HG02759 (cell line): ENCODE data around the gene SOX12.
A peak's percentile ranks its signal among the peaks of the same experiment; 100 is the strongest.

ENCODE experiments used
- ATAC-seq: cut with Tn5 transposase; IDR thresholded peaks from one replicate; pipeline ENCODE4 v1.9.1; 2021; ENCODE audit warnings: mild to moderate bottlenecking, moderate library complexity; ENCODE audit not compliant: unreplicated experiment

Gene SOX12

DNA sequence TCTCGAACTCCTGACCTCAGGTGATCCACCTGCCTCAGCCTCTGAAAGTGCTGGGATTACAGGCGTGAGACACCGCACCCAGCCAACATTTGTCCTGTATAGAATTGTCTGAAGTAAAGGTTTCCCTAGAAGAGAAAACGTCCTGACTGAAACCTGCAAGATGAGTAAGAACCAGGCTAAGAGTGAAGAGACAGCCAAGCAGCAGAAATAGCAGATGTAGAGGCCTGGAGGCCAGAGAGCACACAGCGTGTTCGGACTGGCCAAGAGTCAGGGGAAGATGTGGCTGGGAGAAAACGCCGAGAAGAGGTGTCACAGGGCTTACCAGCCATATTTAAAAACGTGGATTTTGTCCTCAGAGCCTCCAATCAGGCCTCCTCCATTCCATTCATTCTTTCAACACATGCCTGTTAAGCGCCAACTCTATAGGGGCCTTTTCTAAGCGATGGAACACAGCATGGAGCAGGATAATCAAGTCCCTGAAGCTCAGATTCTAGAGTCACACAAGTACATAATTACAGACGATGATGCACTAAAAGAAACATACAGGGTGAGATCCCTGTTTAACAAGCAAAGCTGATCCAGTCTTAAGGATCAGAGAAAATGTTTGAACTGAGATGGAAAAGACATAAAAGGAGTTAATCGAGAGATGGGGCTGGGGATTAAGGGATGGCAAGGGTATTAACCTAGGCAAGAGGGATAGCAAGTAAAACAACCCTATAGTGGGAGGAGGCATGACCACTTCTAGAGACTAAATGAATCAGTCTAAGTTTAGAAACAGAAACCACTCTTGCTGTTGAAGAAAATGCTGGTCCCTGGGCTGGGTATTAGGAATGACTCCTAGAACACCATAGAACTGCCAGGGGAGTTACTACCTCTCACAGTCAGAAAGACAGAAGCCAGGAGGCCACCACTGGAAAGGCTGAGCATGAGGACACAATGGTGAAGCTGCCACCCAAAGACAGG is 23.2 kb upstream of the SOX12 start:
- ATAC-seq = no peak

DNA sequence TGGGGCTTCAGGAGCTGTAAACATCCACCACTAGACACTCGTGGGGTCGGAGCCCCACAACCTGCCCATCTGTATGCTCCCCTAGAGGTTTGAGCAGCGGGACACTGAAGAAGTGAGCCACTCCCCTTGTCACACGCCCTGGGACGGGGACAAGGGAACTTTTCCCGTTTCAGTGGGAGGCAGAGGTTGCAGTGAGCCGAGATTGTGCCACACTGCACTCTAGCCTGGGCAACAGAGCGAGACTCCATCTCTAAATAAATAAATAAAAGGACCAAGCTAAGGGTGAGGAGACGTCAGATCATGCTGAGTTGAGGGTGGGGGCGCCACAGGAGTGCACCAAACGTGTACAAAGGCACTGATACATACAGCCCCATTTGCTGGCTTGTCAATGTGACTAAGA is 19.6 kb upstream of the SOX12 start:
- no peak for ATAC-seq

DNA sequence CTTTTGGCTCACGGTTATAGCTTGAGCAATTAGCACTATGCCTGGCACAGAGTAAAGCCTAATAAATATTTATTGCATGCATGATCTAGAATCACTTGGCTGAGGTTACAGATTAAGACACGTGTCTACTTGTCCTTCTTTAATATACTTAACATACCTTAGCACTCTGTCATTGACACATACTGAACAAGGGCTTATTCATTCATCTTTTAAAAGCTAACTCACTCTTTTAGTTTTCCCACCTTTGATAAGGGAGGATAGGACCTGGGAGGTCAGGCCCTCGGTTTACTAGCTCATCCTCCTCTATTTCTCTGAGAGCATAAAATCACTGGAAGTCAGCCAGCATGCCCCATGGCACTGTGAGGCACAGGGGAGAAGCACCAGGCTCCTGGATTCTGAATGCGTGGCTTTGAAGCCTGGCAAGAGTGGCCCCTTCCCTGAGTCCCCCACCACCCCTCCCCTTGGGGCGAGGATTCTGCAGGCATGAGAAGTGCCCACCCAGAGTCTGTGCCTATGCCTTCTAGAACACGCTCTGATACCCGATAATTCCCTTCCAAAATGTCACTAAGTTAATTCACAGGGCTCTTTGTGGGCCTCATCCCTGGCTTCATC is 16.8 kb upstream of the SOX12 start:
- ATAC-seq = no peak

DNA sequence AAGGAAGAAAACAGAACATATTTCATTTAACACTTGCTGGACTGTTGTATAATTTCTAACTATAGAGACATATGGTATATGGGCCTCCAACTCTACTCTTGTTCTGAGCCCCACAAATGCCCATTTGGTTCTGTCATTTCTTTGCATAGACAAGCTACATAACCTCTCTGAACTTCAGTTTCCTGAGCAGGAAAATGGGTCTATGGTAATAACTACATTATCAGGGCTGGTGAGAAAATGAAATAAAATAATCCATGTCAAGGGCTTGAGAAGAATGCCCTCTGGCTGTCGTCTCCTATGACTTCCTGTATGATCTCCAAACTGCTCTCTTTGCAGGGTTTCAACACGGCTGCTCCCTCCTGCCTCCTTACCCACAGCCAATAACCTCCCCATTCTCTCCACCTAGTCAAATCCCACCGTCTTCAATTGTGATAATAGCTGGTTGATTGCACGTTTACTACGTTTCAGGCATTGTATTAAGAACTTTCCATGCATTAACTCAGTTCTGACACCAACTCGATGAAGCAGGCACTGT is 16.0 kb upstream of the SOX12 start:
- ATAC-seq = no peak

DNA sequence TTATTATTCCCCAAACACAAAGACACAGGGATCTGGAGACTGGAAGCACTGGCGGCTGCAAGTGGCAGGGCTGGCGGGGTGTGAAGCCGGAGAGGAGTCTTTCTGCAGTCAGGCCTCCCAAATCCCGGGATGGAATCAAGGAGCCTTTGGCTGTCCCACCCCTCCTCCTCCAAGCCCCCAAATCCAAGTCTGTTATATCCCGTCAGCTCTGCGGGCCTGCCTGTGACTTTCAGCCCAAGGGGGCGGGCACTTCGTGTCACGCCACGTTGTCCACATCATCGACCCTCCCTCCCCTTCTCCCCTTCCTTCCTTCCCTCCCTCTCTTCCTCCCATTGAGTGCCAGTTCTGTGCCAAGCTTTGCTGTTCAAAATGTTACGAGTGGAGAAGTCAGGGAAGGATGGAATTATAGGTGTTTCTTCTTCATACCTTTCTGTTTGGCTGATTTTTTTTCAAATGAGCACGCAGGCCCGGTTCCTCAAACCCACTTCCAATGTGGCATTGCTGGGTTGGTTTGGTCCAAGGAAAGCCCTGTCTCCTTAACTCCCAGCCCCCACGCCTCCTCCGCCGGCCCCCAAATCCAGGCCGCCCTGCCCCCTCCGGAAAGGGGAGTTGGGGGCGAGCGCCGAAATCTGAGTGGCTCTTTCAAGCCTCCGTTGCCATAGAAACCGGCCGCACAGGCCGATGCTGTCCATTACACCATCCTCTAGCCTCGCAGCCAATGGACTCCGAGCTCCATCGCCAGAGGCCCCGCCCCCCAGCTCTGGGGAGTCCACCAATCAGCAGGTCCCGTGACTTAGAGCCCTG is 15.3 kb upstream of the SOX12 start:
- ATAC-seq = peak; percentile 100

DNA sequence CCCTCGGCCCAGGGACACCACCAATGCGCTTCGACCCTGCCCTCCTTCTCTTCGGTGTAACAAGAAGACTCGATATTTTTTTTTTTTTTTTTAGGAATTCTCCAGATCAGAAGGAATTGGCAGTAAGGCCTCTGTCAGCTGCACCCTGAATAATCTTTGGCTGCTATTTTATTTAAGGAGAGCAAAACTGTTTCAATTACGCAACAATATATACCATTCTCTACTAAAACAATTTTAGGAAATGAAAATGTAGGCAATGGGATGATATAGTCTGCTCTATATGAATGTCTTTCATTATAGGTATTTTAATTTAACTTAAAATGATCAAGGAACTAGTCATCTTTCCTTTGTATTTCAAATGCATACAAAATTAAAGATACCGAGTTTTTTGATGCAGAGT is 14.7 kb upstream of the SOX12 start:
- ATAC-seq = no peak

DNA sequence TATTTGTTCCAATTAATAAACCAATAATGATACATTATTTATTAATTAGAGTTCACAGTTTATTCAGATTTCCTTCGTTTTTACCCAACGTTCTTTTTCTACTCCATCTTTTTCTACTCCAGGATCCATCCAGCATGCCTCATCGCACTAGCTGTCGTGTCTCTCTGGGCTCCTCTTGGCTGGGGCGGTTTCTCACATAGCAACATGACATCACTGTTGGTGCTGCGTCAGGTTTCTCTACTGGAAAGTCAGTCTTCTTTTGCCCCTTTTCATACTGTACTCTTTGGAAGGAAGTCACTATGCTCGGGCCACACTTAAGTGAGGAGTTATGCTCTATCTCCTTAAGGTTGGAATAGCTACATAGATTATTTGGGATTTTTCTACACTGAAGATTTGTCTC is 13.7 kb upstream of the SOX12 start:
- ATAC-seq = no peak

DNA sequence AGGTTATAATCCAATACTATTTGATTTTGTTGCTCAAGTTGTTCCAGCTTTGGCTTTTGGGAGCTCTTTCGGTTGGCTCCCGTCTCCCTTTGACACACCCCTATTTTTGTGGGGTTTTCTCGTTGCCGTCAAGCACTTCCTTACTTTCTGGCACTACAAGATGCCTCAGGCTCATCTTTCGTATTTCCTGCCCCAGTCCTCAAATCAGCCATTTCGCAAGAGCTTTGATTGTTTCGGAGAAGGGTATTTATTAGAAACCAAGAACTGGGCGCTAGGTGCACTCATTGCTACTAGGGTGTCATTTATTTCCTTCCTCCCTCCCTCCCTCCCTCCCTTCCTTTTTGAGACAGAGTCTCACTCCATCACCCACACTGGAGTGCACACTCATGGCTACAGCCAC is 13.3 kb upstream of the SOX12 start:
- no peak for ATAC-seq

DNA sequence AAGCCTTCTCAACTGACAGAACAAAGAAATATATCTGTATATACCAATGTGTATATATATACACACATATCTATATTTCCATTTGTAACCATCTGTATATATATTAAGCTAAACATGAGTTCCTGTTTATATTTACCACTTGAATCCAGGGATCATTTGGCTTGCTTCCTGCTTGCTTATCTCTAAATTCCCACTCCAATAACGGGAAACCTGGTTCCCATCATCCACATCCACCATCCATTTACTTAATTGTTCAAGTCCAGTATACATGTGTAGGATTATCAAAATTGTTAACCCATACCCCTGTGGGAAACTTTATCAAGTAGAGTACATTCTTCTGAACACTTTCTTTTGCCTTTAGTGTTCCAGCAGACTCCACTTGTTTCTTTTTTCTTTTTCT is 12.5 kb upstream of the SOX12 start:
- no peak for ATAC-seq

DNA sequence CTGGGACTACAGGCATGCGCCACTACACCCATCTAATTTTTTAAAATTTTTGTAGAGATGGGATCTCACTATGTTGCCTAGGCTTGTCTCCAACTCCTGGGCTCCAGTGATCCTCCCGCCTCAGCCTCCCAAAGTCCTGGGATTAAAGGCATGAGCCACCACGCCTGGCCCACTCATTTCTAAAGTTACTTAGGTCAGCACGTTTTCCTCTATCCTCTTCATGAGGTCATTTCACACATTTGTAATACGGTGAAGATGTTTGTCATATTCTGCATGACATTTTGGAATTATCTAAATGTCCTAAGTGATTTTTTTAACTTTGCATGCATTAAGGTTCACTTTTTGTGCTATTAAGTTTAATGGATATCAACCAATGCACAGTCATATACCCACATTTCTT is 11.9 kb upstream of the SOX12 start:
- ATAC-seq = no peak

DNA sequence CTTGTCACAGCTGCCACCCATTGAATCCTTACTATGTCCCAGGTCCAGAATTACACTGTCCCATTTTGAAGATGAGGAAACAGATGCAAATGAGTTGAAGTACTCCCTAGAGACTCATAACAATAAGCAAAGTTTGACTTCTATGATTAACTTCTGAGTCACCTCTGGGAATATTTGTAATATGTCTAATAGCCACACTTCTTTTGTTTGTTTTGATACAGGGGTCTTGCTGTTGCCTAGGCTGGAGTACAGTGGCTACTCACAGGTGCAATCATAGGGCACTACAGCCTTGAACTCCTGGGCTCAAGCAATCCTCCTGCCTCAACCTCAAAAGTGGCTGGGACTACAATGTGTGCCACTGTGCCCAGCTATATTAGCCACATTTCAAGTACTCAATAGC is 11.4 kb upstream of the SOX12 start:
- no peak for ATAC-seq

DNA sequence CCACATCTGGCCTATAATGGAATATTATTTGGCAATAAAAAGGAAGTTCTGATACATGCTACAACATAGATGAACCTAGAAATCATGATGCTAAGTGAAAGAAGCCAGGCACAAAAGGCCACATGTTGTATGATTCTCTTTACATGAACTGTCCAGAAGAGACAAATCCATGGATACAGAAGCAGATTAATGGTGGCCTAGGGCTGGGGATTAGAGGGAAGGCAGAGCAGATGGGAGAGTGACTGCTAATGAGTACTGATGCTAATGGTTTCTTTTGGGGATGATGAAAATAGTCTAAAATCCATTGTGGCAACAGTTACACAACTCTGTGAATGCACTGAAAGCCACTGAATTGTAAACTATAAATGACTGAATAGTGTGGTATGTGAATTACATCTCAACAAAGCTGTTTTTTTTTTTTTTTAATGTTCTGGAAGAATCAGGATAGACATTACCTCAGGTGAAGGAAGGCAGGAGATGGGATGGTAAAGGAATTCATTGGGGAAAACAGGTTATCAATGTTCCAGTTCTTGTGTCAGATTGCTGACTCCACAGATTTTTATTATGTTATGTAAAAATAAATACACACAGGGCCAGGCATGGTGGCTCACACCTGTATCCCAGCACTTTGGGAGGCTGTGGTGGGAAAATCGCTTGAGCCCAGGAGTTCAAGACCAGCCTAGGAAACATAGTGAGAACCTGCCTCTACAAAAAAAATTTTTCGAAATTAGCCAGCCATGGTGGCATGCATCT is 8.9 kb upstream of the SOX12 start:
- no peak for ATAC-seq

DNA sequence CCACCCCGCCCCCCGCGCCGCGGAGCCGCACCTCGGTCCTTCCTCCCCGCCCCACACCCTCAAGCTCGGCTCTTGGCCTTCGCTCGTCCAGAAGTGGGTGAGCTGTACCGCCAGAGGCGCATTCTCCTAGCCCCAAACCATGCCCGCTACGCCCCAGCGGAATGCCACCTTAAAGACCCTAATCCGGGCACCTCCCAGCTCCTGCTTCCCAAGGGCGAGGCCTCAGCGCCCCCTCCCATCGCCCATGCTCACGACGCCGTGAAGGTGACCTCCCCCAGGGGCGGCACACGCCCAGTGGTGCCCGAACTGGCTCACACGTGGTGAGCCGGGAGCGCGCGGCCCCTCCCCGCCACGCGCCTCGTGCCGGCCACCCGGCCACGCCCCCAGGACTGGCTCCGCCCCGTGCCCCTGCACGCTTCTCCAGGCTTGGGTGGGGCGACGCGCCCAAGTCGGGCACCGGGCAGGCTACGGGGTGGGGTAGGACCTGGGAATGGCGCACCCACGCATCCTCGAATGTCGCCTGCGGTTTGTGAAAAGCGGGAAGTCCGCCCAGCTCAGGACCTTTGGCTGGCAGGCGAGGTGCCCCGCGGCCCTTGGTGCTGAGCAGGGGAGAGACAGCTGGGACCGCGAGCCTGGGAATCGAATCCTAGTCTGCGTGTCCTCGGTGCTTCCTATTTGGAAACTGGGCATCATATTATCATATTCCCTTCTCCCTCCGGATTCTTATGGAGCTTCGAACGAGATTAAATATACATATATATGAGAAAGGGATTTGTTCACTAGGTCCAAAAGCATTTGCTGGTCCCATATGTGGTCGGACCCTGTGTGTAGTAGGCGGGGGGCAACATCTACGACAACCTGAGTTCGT is 941 bp upstream of the SOX12 start:
- peak; percentile 58 for ATAC-seq

DNA sequence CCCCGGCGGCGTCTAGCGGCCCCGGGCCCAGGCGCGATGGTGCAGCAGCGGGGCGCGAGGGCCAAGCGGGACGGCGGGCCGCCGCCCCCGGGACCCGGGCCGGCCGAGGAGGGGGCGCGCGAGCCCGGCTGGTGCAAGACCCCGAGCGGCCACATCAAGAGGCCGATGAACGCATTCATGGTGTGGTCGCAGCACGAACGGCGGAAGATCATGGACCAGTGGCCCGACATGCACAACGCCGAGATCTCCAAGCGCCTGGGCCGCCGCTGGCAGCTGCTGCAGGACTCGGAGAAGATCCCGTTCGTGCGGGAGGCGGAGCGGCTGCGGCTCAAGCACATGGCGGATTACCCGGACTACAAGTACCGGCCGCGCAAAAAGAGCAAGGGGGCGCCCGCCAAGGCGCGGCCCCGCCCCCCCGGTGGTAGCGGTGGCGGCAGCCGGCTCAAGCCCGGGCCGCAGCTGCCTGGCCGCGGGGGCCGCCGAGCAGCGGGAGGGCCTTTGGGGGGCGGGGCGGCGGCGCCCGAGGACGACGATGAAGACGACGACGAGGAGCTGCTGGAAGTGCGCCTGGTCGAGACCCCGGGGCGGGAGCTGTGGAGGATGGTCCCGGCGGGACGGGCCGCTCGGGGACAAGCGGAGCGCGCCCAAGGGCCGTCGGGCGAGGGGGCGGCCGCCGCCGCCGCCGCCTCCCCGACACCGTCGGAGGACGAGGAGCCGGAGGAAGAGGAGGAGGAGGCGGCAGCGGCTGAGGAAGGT is 715 bp downstream of the SOX12 start:
- ATAC-seq = peak; percentile 7

DNA sequence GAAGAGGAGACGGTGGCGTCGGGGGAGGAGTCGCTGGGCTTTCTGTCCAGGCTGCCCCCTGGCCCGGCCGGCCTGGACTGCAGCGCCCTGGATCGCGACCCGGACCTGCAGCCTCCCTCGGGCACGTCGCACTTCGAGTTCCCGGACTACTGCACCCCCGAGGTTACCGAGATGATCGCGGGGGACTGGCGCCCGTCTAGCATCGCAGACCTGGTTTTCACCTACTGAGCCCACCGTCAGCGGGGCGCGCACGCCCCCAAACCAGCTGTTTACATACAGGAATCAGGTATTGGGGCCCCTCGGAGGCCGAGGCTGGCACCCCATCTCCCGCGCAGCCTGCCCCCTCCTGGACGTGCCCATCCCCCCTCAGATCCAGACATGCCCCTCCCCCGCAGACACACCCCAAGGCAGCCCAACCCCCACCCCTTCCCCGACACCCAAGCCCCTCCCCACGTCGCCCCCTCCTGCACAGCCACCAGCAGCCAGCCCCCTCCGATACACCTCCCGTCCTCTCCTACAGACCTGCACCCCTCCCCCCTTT is 1.4 kb downstream of the SOX12 start:
- ATAC-seq = no peak

DNA sequence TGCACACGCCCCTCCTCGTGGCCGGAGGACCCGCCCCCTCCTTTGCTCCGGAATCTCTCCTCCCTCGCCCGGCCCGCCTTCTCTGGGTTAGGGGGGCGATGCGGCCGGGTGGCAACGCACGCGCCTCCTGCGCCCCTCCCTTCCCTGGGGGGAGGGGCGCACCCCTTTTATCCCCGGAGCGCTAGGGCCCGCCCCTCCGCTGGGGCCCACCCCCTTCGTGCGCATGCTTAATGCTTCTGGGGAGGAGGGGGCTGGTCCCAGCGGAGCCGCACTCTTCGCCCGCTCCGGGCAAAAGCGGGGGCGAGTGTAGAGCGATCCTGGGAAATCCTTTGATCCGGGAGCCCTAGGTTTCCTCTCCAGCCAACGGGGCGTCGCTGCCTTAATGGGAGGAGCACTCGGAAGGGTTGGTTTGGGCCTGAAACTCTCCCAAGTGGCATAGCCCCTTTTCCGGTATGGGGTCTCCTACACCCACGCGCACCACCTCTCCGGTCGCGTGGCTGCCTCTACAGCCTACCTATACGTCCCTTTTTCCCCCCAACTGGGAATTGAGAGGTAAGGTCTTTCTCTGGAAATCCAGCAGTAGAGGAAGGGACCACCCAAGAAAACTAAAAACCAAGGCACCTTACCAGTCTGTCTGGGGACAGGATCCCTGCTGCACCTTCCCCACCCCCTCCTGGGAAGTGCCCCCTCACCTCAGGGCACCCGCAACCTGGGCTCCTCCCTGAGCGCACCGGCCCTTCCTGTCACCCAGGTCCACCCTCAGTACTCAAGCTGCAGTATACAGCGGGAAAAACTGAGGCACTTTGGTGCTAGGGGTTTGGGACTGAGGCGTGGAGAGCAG is 2.1 kb downstream of the SOX12 start:
- ATAC-seq = no peak

DNA sequence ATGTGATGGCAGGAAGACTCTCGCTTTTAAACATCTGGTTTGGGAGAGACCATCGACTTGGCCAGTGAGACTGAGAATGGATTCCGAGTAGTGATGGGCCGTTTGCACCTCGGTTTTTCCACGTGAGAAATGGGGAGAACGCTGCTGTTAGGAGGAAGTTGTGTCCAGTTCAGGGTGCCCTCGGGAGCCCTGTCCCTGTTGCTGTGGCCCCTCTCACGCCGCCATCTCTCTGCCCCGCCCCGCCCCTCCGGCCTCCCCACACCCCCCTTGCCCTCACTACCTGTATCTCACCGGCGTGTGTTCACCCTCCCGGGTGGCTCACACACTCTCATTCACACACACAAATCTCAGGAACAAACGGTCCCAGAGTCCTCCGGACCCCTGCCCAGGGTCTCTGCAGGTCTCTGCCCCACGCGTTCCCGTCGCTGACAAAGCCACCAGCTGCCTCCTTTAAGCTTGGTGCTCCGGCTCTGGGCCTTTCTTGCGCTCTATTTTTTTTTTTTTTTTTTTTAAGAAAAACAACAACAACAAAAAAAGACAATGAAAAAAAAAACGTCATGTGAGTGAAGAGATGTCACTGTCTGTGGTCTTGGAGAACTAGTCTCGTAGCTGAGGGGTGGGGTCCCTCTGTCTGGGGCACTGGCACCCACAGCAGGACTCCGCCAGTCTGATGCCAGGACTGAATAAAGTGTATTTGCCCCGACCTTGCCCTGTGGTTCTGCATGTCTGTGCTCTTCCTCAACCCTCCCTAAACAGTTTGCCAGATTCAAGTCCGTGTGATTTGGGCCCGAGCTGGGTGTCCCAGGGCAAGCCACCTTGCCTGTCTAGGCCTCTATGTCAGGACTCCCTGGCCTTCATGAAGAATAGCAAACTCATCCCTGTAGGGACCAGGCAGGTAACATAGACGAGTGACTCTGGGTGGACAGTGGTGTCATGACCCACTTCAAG is 2.9 kb downstream of the SOX12 start:
- no peak for ATAC-seq
